GM23248 (cell line): ENCODE measurements around the gene KAZALD1.

Experiments used
- EZH2 ChIP-seq: fragments of 200-600 bp; sonication (generic); IDR thresholded peaks from 2 replicates; pipeline ENCODE4 v1.6.1; 2018; ENCODE audit warnings: antibody characterized with exemption, mild to moderate bottlenecking; ENCODE audit not compliant: insufficient read depth, poor library complexity, severe bottlenecking
- EZH2phosphoT487 ChIP-seq: fragments of 200-600 bp; sonication (generic); IDR thresholded peaks from 2 replicates; pipeline ENCODE4 v1.6.1; 2018; ENCODE audit warnings: antibody characterized with exemption, moderate library complexity, mild to moderate bottlenecking, low read depth; ENCODE audit not compliant: insufficient read depth

DNA sequence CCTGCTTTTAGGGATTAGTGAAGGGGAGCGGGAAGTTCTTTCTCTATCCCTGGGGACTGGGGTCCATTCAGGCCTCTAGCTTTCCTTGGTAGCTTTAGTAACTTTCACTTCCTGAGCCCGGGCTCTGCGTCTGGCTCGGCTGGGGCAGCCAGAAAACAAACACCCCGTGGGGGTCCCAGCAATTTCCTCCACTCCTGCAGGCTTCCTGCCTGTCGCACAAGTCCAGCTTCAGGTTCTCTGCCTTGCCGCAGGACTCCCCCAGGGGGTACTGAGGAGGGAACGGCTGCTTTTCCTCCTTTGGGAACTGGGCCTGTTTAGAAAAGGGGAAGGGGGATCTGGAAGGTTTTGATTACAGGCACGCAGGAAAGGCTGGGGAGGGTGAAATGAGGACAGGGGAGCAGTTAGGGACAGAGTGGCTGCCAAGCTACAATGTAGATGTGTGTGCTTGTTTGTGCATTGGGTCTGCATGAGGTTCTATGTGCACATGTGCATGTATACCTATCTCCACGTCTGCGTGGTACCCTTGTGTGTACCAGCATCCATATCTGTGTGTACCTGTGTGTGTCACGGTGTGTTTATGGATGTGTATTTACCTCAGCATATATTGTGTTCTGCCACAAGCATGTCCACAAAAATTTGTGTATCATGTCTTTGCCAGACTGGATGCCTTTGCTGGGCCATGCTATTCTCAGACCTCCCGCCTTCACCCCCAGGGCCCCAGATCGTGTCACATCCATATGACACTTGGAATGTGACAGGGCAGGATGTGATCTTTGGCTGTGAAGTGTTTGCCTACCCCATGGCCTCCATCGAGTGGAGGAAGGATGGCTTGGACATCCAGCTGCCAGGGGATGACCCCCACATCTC, 2.0 kb downstream of the KAZALD1 start:
- TF ChIP-seq EZH2phosphoT487 (no peak), EZH2 (no peak)
